HG03060 (cell line): Measurements from ENCODE around the gene EPHB3.

ENCODE experiments used
- ATAC-seq: cut with Tn5 transposase; IDR thresholded peaks from one replicate; pipeline ENCODE4 v1.9.1; 2021; ENCODE audit warnings: low read depth, moderate number of reproducible peaks; ENCODE audit not compliant: unreplicated experiment

EPHB3 gene

DNA sequence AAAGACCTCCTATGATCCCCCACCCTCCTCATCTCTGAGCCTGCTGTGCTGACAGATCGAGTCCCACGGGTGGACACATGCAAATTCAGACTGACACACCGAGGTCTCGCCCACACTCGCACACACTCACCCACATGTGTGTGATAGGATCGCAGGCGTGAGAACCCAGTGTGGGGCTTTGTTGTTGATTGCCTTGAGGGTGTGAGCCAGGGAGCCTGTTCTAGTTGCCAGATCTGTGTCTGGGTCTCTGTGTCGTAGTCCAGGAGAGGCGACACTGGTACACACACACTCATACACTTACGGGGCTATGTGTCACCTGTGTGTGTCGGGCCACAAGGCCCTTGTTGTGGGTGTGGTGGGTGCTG, 2.0 kb downstream of the EPHB3 start:
- no peak for ATAC-seq

GRCh38 chr3:184563941-184564684, 2.5 kb downstream of the EPHB3 start:
- no peak for ATAC-seq

GRCh38 chr3:184564685-184565385, 3.2 kb downstream of the EPHB3 start:
- no peak for ATAC-seq

- ATAC-seq, result no peak
Measured at GRCh38 chr3:184565421-184566211, 4.0 kb downstream of the EPHB3 start.

DNA sequence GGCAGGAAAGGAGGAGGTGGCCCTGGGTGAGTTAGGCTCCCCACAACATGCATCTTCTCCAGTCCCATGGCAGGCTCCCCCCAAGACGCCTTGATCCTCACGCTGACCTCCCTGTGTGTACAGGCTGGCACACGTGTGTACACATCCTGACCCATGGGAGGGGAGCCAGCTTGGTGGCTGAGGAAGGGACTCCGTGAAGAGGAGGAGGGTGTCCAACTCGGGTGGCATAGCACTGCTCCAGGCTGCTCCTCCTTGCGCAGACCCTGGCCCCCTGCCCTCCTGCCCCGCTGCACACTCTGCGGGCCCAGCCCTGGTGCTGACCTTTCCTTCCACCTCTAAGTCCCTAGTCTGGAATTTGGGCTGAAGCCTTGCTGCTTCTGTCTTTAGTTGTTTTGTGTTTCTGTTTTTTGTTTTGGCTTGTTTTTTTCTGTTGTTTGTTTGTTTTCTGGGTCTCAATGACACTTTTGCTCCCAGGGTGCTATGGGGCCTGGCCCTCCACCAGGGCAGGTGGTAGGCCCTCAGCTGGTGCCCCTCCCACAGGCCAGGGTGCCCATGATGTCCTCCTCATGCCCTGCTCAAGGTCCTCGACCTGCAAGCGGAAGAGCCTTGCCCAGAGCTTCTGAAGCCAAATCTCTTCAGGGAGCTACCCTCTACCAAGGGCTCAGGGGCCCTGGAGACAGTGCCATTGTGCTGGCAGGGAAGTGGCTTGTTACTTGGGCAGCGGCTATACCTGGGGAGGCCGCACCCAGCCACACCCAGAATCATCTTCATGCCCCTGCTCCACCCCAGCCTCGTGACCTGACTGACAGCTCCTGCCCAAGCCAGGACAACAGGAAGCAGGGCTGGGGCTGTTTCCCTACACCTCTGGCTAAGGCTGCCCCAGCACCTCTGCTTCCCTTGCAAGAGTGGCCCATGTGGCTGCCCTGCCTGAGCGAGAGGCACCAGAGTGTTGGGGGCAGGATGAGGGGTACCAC, 5.1 kb downstream of the EPHB3 start:
- ATAC-seq, result no peak

DNA sequence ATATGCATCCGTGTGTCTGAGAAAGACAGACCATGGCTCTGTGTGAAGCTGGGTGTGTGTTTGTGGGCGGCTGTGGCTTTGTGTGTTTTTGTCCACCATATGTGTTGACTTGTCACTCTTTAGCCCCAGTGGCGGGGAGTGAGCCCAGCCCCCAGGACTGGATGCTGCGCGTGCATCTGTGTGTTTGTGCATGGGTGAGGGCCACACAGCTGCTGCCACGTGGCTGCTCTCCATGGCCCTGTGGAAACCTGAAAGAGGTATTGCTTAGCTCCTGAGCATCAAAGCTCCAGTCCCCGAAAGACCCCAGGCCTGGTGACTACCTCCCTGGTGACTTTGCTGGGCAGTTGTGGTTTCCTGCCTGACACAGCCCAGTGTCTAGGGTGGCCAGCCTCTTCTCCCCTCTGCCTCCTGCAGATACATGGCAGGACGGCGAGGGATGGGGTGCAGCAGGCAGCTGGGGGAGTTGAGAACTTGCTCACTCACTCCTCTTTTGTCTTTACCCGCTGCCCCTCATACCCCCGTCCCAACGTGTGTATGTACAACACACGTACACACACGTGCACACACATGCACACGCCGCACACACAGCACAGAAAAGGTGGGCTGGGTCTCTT, 6.5 kb downstream of the EPHB3 start:
- no peak for ATAC-seq

- no peak for ATAC-seq
Measured at GRCh38 chr3:184568560-184568923, 7.0 kb downstream of the EPHB3 start.

DNA sequence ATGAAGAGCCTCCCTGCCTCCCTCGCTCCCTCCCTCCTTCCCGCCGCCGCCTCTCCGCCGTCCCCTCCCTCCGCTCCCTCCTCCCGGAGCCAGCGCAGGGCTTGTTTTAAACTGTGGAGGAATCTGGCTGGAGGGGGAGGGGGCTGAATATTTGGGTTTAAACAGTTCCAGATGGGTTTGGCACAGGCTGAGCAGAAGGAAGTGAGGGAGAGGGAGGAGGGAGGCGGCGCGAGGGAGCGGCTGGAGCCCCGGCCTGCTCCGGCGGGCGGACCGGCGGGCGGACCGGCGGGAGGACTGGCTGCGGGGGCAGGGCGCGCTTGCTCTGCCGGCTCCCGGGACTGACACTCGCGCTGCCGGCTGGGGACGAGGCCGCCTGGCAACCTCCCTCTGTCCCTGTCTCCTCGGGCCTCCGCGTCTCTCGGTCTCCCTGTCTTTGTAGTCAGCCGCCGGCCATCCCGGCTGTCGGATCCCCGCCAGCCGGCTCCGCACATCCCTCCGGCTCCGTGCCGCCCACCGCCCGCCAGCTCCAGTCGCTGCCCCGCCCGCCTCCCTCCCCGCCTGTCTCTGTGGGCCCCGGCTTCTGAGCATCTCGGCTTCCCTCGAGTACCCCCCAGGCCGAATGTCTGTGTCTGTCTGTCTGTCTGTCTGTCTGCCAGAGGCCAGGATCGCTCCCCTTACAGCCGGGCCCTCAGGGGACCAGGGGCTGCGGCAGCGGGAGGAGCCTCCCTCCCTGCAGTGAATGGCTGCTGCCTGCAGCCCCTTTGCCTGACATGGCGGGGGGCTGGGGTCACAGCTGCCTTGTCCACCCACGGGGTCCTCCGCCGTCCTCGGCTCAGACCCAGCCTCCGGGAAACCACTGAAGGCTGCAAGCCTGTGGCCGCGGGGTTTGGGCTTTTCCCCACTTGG, 7.6 kb downstream of the EPHB3 start:
- no peak for ATAC-seq

GRCh38 chr3:184570035-184570434, 8.4 kb downstream of the EPHB3 start:
- ATAC-seq, result no peak

DNA sequence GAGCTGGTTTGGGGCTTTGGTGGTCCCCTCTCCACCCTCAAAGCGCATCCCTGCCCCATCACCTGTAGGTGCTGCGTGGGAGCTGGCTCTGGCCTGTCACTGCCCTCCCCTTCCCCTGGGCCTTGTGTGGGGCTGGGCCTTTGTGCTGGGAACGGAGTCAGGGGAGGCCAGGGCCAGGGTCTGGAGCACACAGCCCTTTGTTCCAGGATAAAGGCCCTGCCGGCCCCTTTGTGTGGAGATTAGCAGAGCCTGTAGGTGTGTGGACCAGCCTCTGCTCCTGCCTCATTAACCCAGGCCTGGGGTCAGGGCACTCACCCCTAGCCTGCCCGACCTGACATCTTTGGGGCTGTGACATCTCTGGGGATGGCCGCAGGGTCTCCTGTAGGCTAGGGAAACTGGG, 8.9 kb downstream of the EPHB3 start:
- no peak for ATAC-seq

GRCh38 chr3:184571750-184572377, 10.3 kb downstream of the EPHB3 start:
- ATAC-seq, result no peak

- ATAC-seq, result no peak
Measured at GRCh38 chr3:184572633-184573270, 11.2 kb downstream of the EPHB3 start.

- ATAC-seq, result no peak
Measured at GRCh38 chr3:184574515-184575417, 13.2 kb downstream of the EPHB3 start.

- no peak for ATAC-seq
Measured at GRCh38 chr3:184575701-184576100, 14.1 kb downstream of the EPHB3 start.

DNA sequence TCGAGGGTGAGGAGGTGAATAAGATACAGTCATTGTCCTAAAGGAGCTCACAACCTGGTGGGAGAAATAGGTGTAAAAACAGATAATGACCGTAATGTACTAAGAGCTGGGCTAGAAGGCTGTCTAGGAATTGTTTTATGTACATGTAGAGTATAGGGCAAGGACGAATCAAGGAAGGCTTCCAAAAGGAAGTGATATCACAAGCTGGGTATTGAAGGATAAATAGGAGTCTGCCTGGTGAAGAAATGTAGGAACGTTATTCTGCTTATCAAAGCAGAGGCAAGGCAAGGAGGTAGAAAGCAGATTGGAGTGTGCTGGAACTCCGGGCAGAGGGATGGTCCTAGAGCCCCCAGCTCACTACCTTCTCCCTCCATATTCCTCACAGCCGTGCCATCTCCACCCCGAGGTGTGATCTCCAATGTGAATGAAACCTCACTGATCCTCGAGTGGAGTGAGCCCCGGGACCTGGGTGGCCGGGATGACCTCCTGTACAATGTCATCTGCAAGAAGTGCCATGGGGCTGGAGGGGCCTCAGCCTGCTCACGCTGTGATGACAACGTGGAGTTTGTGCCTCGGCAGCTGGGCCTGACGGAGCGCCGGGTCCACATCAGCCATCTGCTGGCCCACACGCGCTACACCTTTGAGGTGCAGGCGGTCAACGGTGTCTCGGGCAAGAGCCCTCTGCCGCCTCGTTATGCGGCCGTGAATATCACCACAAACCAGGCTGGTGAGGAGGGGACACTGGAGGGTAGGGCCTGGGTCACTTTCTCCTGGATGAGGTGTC, 15.1 kb downstream of the EPHB3 start:
- no peak for ATAC-seq

- ATAC-seq, result no peak
Measured at GRCh38 chr3:184577546-184577945, 16.0 kb downstream of the EPHB3 start.
